Hematopoietic multipotent progenitor cell (in vitro differentiated cells): Measurements from ENCODE around the gene BBS12. TPM values are rescaled to one million over a fixed set of nuclear protein-coding genes. Genes with fewer than 3 reads are reported as not detected.

Experiments
- DNase-seq, 3 donors: peaks; one replicate each; pipeline ENCODE4 v3.0.0-alpha.2; 2011 to 2015; ENCODE audit warnings: low read depth in 2 of 3, low spot score in 2 of 3
- total RNA-seq: library from RNA; depleted of rRNA; stranded (reverse); fragments of >200 nt; gene quantifications from one replicate; pipeline ENCODE4 v1.2.3, GENCODE V29; 2012

BBS12 gene
- 1.6 TPM for total RNA-seq

- DNase-seq = peak; percentile 96 to 100 (median 100)
Observed at GRCh38 chr4:122732329-122733026, at the start of gene BBS12. Gene BBS12, plus strand, starts transcription at chr4:122732704. Its CDS starts 9,189 bp downstream, at chr4:122741893.

- DNase-seq = no peak
Observed at GRCh38 chr4:122686691-122687090, 45.8 kb upstream of the BBS12 start.

- DNase-seq = peak in 1 of 3 donors; percentile 38
Observed at GRCh38 chr4:122687531-122688061, 44.9 kb upstream of the BBS12 start.

- no peak for DNase-seq
Observed at GRCh38 chr4:122688529-122689140, 43.9 kb upstream of the BBS12 start.

GRCh38 chr4:122689972-122690371 is 42.5 kb upstream of the BBS12 start:
- DNase-seq = no peak

GRCh38 chr4:122691988-122692387 is 40.5 kb upstream of the BBS12 start:
- no peak for DNase-seq

- no peak for DNase-seq
Observed at GRCh38 chr4:122692641-122693520, 39.6 kb upstream of the BBS12 start.

GRCh38 chr4:122695226-122695625 is 37.3 kb upstream of the BBS12 start:
- no peak for DNase-seq

GRCh38 chr4:122700178-122700725 is 32.3 kb upstream of the BBS12 start:
- no peak for DNase-seq

- no peak for DNase-seq
Observed at GRCh38 chr4:122701061-122701460, 31.4 kb upstream of the BBS12 start.

GRCh38 chr4:122701965-122702364 is 30.5 kb upstream of the BBS12 start:
- DNase-seq = no peak

- DNase-seq = no peak
Observed at GRCh38 chr4:122702939-122703338, 29.6 kb upstream of the BBS12 start.

- no peak for DNase-seq
Observed at GRCh38 chr4:122703868-122704267, 28.6 kb upstream of the BBS12 start.

- no peak for DNase-seq
Observed at GRCh38 chr4:122705009-122705408, 27.5 kb upstream of the BBS12 start.

GRCh38 chr4:122705547-122706117 is 26.9 kb upstream of the BBS12 start:
- no peak for DNase-seq

- no peak for DNase-seq
Observed at GRCh38 chr4:122706511-122706910, 26.0 kb upstream of the BBS12 start.

GRCh38 chr4:122707497-122707896 is 25.0 kb upstream of the BBS12 start:
- DNase-seq = no peak

GRCh38 chr4:122709236-122709635 is 23.3 kb upstream of the BBS12 start:
- DNase-seq = no peak

GRCh38 chr4:122710434-122711308 is 21.8 kb upstream of the BBS12 start:
- DNase-seq = no peak

- DNase-seq = no peak
Observed at GRCh38 chr4:122711919-122712318, 20.6 kb upstream of the BBS12 start.
